Body of pancreas (tissue), 4 donors: ENCODE results near the gene UPP2.

Experiments
- CTCF ChIP-seq, 7 experiments: fragments of 450-650 bp in 4 of 7; fragments of 200-600 bp in 3 of 7; sonication (generic) in 3 of 7; IDR thresholded peaks; one replicate each; pipeline ENCODE4 v1.5.1; 2016 to 2019; ENCODE audit warnings: antibody characterized with exemption in 7 of 7
- POLR2A ChIP-seq, 3 donors: fragments of 450-650 bp; IDR thresholded peaks; one replicate each; pipeline ENCODE4 v1.6.1; 2016; ENCODE audit warnings: antibody characterized with exemption in 3 of 3, mild to moderate bottlenecking in 2 of 3

- no peak for TF ChIP-seq POLR2A (IDR thresholded peaks at IDR 0.05)
- no peak for TF ChIP-seq CTCF (IDR thresholded peaks at IDR 0.05)
These were observed 35.5 kb upstream of the UPP2 start for GRCh38 chr2:158066046-158066713.
